ENCODE data around the gene SYCE1L.
"Not testable (repeated sequence)": the region's sequence is repeated elsewhere in the genome, so short reads cannot be mapped to it uniquely, and the experiment has no call there.

Gene SYCE1L

GRCh38 chr16:77199211-77199610 is at the start of gene SYCE1L:
SYCE1L (plus strand) TSS chr16:77199408; CDS start chr16:77199452, 44 bp downstream.
- H3K9me3 Mint-ChIP-seq = no peaks in the 10 kb centered on the region
- peaks cover 3% of the 10 kb centered on the region for H3K4me1 Mint-ChIP-seq
- H3K36me3 Mint-ChIP-seq = peaks cover 48% of the 10 kb centered on the region
- no peaks in the 10 kb centered on the region for H3K27me3 Mint-ChIP-seq
- H3K27ac Mint-ChIP-seq = no peak within 1 kb of the TSS
- H3K4me3 Mint-ChIP-seq = no peak within 1 kb of the TSS
- no peak for ATAC-seq

- Mint-ChIP-seq H3K36me3 (no peaks in the 10 kb centered on the region), H3K4me3 (no peak overlapping the region), H3K4me1 (no peaks in the 10 kb centered on the region), H3K27me3 (peaks cover 42% of the 10 kb centered on the region), H3K9me3 (no peaks in the 10 kb centered on the region), H3K27ac (no peak overlapping the region)
- no peak for ATAC-seq
Measured at GRCh38 chr16:77157346-77158058, 41.7 kb upstream of the SYCE1L start.

- Mint-ChIP-seq H3K27me3 (peaks cover 49% of the 10 kb centered on the region), H3K27ac (no peak overlapping the region), H3K4me1 (no peaks in the 10 kb centered on the region), H3K4me3 (no peak overlapping the region), H3K36me3 (no peaks in the 10 kb centered on the region), H3K9me3 (no peaks in the 10 kb centered on the region)
- ATAC-seq = no peak
Measured at GRCh38 chr16:77158293-77158692, 40.9 kb upstream of the SYCE1L start.

DNA sequence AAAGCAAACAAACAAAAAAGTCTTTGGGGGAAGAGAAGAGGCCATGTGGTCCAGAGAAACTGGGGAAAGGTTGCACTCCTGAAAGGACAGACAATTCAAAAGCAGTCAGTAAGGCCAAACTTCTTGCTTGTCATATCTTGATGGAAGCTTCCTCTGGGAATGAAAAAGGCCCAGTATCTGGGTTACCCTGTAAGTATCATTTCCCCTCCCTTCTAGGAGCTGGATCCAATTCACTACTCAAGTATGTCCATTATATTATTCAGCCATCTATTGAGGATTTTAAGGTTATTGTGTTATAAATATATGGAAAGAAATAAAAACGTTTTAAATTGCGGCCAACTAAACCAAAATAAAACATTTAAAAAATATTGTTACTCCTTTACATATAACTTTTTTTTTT is 34.2 kb upstream of the SYCE1L start:
- Mint-ChIP-seq H3K4me1 (no peaks in the 10 kb centered on the region), H3K36me3 (no peaks in the 10 kb centered on the region), H3K4me3 (no peak overlapping the region), H3K9me3 (no peaks in the 10 kb centered on the region), H3K27me3 (peaks cover 20% of the 10 kb centered on the region), H3K27ac (no peak overlapping the region)
- ATAC-seq = no peak

DNA sequence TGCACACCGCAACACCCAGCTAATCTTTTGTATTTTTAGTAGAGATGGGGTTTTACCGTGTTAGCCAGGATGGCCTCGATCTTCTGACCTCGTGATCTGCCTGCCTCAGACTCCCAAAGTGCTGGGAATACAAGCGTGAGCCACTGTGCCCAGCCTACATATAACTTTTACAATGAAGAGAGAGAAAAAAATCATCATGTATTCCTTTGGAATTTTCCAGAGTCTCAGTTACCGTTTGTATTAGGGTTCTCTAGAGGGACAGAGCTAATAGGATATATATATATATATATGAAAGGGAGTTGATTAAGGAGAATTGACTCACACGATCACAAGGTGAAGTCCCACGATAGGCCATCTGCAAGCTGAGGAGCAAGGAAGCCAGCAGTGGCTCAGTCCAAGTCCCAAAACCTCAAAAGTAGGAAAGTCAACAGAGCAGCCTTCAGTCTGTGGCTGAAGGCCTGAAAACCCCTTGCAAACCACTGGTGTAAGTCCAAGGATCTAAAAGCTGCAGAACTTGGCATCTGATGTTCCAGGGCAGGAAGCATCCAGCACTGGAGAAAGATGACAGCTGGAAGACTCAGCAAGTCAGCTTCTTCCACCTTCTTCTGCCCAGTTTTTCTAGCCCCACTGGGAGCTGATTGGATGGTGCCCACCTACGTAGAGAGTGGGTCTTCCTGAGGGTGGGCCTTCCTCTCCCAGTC is 33.5 kb upstream of the SYCE1L start:
- not testable (repeated sequence) for H3K4me1 Mint-ChIP-seq, ATAC-seq, H3K27ac Mint-ChIP-seq, H3K9me3 Mint-ChIP-seq, H3K36me3 Mint-ChIP-seq, H3K4me3 Mint-ChIP-seq
- peaks cover 20% of the 10 kb centered on the region for H3K27me3 Mint-ChIP-seq

DNA sequence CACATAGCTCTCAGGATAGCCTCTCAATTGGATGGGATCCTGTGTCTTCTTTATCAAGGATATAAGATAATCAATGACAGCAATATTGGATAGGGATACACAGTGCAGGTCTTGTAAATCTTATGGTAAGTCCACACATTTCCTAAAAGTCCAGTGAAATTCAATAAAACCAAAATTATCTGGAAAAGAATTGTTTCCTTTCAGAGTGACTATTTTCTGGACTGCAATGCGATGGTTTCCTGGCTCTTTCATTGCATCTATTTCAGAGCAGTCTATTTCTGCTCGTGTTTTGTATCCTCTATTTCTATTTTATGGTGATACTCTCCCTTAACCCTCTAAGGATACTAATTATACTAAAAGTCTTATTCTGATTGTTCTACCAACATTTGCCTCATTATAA is 32.5 kb upstream of the SYCE1L start:
- Mint-ChIP-seq H3K36me3 (no peaks in the 10 kb centered on the region), H3K27ac (no peak overlapping the region), H3K4me3 (no peak overlapping the region), H3K27me3 (peaks cover 21% of the 10 kb centered on the region), H3K9me3 (no peaks in the 10 kb centered on the region), H3K4me1 (no peaks in the 10 kb centered on the region)
- no peak for ATAC-seq

- ATAC-seq = no peak
- H3K27ac Mint-ChIP-seq = no peak overlapping the region
- no peaks in the 10 kb centered on the region for H3K36me3 Mint-ChIP-seq
- H3K27me3 Mint-ChIP-seq = peaks cover 14% of the 10 kb centered on the region
- no peaks in the 10 kb centered on the region for H3K4me1 Mint-ChIP-seq
- no peak overlapping the region for H3K4me3 Mint-ChIP-seq
- no peaks in the 10 kb centered on the region for H3K9me3 Mint-ChIP-seq
Measured at GRCh38 chr16:77168901-77169300, 30.3 kb upstream of the SYCE1L start.

DNA sequence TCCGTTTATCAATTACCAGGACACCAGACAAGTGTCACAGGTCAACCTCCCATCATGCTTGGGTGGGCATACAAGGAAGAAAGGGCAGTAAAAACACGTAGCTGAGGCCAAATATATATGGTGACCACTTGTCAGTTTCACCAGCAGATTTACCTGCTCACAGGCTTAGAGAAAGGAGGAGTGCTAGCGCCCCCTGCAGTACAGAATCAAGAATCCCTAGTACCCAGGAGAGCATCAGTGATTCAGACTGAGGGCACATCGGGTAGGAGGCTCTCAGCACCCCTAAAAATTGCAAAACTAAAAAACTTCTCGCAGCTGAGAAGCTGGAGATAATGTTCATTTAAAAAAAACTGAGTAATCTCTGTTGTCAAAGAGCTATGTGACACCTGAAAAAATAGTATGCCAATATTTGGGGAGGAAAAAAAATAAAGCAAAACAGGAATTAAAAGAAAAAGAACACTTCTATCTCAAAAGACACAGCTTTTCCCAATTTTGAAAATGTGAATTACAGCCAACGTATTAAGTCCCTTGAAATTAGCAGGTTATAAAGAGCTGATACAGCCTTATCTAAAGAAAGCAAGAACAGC is 29.5 kb upstream of the SYCE1L start:
- peaks cover 23% of the 10 kb centered on the region for H3K27me3 Mint-ChIP-seq
- H3K4me1 Mint-ChIP-seq = no peaks in the 10 kb centered on the region
- no peak overlapping the region for H3K4me3 Mint-ChIP-seq
- peak; percentile 74 for ATAC-seq
- no peaks in the 10 kb centered on the region for H3K36me3 Mint-ChIP-seq
- H3K27ac Mint-ChIP-seq = no peak overlapping the region
- no peaks in the 10 kb centered on the region for H3K9me3 Mint-ChIP-seq

GRCh38 chr16:77170805-77171204 is 28.4 kb upstream of the SYCE1L start:
- Mint-ChIP-seq H3K4me1 (no peaks in the 10 kb centered on the region), H3K36me3 (no peaks in the 10 kb centered on the region), H3K27ac (no peak overlapping the region), H3K9me3 (no peaks in the 10 kb centered on the region), H3K4me3 (no peak overlapping the region), H3K27me3 (peaks cover 34% of the 10 kb centered on the region)
- no peak for ATAC-seq

DNA sequence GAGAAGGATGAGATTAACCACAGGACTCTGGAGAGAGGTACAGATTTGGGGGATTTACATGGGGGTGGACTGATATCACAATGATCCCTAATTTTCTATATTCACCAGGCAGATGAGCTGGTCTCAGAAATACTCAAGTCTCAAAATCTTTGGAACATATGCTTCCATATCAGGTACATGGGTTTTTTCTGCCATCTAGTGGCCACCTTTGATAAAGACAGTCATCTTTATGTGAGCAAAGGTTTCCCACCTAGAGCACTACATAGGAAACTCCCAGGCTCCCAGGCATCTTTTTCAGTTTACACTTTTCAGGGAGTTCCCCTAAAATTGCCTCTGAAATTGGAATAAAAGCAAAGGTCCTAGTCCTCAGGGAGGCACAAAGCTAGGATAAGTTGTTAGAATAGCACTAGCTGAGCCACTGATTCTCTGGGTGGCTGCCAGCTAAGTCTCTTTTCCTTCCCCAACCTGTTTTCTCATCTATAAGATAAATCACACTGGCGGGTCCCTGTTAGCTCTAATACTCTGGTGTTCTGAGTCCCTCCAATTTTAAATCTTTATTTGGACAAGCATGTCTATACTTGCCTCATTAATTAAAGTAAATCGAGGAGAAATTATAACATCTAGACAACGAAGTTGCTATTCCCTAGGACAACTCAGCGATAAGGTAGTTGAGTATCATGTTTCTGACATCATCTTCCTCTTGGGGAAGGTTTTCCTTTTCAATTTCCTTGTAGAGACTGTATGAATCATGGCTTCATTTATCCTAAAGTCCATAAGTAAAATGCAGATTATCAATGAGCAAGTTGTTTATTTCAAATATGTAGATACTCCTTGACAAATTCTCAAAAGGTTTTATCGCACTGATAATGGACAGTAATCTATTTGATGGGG is 27.2 kb upstream of the SYCE1L start:
- no peak overlapping the region for H3K4me3 Mint-ChIP-seq
- H3K36me3 Mint-ChIP-seq = no peaks in the 10 kb centered on the region
- no peak overlapping the region for H3K27ac Mint-ChIP-seq
- no peaks in the 10 kb centered on the region for H3K4me1 Mint-ChIP-seq
- H3K9me3 Mint-ChIP-seq = no peaks in the 10 kb centered on the region
- ATAC-seq = peak; percentile 47
- H3K27me3 Mint-ChIP-seq = peaks cover 43% of the 10 kb centered on the region

DNA sequence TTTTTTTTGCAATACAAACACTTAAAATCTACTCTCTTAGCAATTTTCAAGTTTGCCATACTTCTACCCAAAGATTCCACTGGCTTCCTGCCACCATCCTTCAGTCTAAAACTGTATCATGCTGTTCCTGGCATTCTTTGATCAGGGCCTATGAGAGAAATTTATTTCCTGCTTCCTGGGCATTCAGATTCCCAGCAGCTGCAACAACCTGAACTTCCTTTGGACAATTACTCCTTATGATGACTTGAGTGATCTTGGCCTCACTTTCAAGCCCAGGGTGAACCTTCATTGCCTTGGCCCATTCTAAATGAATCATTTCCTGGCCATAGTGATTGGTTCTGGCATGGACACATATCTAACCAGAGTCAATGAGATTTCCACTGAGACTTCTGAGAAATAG is 26.3 kb upstream of the SYCE1L start:
- H3K9me3 Mint-ChIP-seq = no peaks in the 10 kb centered on the region
- no peak for ATAC-seq
- no peaks in the 10 kb centered on the region for H3K36me3 Mint-ChIP-seq
- no peaks in the 10 kb centered on the region for H3K4me1 Mint-ChIP-seq
- no peak overlapping the region for H3K27ac Mint-ChIP-seq
- H3K4me3 Mint-ChIP-seq = no peak overlapping the region
- peaks cover 43% of the 10 kb centered on the region for H3K27me3 Mint-ChIP-seq

- ATAC-seq = no peak
- H3K27me3 Mint-ChIP-seq = peaks cover 20% of the 10 kb centered on the region
- H3K36me3 Mint-ChIP-seq = no peaks in the 10 kb centered on the region
- no peak overlapping the region for H3K27ac Mint-ChIP-seq
- H3K4me1 Mint-ChIP-seq = no peaks in the 10 kb centered on the region
- H3K4me3 Mint-ChIP-seq = no peak overlapping the region
- no peaks in the 10 kb centered on the region for H3K9me3 Mint-ChIP-seq
Measured at GRCh38 chr16:77183137-77183536, 16.1 kb upstream of the SYCE1L start.

DNA sequence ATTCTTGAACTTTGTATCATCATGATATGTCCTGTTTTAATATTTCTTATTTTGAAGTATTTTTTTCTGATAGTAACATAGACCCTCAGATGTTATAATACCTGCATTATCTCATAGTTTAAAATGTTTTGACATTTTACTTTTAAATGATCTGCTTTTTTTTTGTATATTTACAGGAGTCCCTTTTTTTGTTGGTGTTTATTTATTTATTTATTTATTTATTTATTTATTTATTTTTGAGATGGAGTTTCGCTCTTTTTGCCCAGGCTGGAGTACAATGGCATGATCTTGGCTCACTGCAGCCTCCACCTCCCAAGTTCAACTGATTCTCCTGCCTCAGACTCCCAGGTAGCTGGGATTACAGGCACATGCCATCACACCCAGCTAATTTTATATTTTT is 12.9 kb upstream of the SYCE1L start:
- H3K4me3 Mint-ChIP-seq, H3K36me3 Mint-ChIP-seq, ATAC-seq, H3K27me3 Mint-ChIP-seq, H3K9me3 Mint-ChIP-seq, H3K4me1 Mint-ChIP-seq, H3K27ac Mint-ChIP-seq: not testable (repeated sequence)

GRCh38 chr16:77190190-77190477 is 9.1 kb upstream of the SYCE1L start:
- Mint-ChIP-seq H3K4me1 (peaks cover 35% of the 10 kb centered on the region), H3K27me3 (peaks cover 8% of the 10 kb centered on the region), H3K27ac (peak overlapping the region; percentile 99), H3K9me3 (peaks cover 3% of the 10 kb centered on the region), H3K4me3 (peak overlapping the region; percentile 95), H3K36me3 (peaks cover 36% of the 10 kb centered on the region)
- ATAC-seq = no peak

GRCh38 chr16:77190478-77191258 is 8.5 kb upstream of the SYCE1L start, which contains the start of gene MON1B:
MON1B (plus strand) TSS chr16:77191190; CDS start chr16:77191486, 296 bp downstream.
- peak within 1 kb of the TSS; percentile 95 for H3K4me3 Mint-ChIP-seq
- peaks cover 3% of the 10 kb centered on the region for H3K9me3 Mint-ChIP-seq
- peaks cover 2% of the 10 kb centered on the region for H3K27me3 Mint-ChIP-seq
- H3K36me3 Mint-ChIP-seq = peaks cover 39% of the 10 kb centered on the region
- peak; percentile 99 for ATAC-seq
- H3K27ac Mint-ChIP-seq = peak within 1 kb of the TSS; percentile 99
- peaks cover 35% of the 10 kb centered on the region for H3K4me1 Mint-ChIP-seq

Measured in stimulated activated memory B cell treated with anti-CD40 and anti-IgM and Interleukin-4, amounts not matched to agents 10 μg/mL and 1 μg/mL and 100 μg/mL, for 72 hours (primary cell).